WTC11 (cell line): Measurements from ENCODE around the gene SRSF3.

ENCODE experiments used
- ATF1 ChIP-seq: sonication (generic); formaldehyde crosslinking; IDR thresholded peaks from 2 replicates; pipeline ENCODE4 v1.8.1; 2023; ENCODE audit warnings: mild to moderate bottlenecking, moderate library complexity, missing genetic modification reagents
- CDX4 ChIP-seq: fragments of 250-450 bp; sonication (Bioruptor Pico); IDR thresholded peaks from 2 replicates; pipeline ENCODE4 v1.9.0; 2021; ENCODE audit warnings: moderate library complexity, mild to moderate bottlenecking, inconsistent platforms, borderline replicate concordance
- CTCF ChIP-seq: fragments of 200-600 bp; IDR thresholded peaks from 2 replicates; pipeline ENCODE4 v1.8.0; 2022; ENCODE audit warnings: antibody characterized with exemption
- ETV6 ChIP-seq: sonication (generic); formaldehyde crosslinking; IDR thresholded peaks from 2 replicates; pipeline ENCODE4 v1.8.1; 2022; ENCODE audit warnings: mild to moderate bottlenecking, missing genetic modification reagents
- FOXK1 ChIP-seq: sonication (generic); formaldehyde crosslinking; IDR thresholded peaks from 2 replicates; pipeline ENCODE4 v1.8.0; 2022; ENCODE audit warnings: mild to moderate bottlenecking, moderate library complexity, missing genetic modification reagents
- JUN ChIP-seq: sonication (generic); formaldehyde crosslinking; IDR thresholded peaks from 2 replicates; pipeline ENCODE4 v1.8.0; 2023; ENCODE audit warnings: mild to moderate bottlenecking, missing genetic modification reagents
- NFATC4 ChIP-seq: fragments of 250-450 bp; sonication (Bioruptor Pico); IDR thresholded peaks from 2 replicates; pipeline ENCODE4 v1.9.0; 2021; ENCODE audit warnings: mild to moderate bottlenecking
- NR3C1 ChIP-seq: sonication (generic); formaldehyde crosslinking; conservative IDR thresholded peaks from 2 replicates; pipeline ENCODE4 v1.8.1; 2023; ENCODE audit warnings: low read depth, mild to moderate bottlenecking, missing genetic modification reagents
- TCF7 ChIP-seq: sonication (generic); formaldehyde crosslinking; IDR thresholded peaks from 2 replicates; pipeline ENCODE4 v1.8.0; 2022; ENCODE audit warnings: mild to moderate bottlenecking, low read depth, missing genetic modification reagents, moderate library complexity
- TEAD4 ChIP-seq: sonication (generic); formaldehyde crosslinking; IDR thresholded peaks from 2 replicates; pipeline ENCODE4 v1.8.0; 2022; ENCODE audit warnings: mild to moderate bottlenecking, missing genetic modification reagents
- ZNF121 ChIP-seq: sonication (generic); formaldehyde crosslinking; IDR thresholded peaks from 2 replicates; pipeline ENCODE4 v1.8.0; 2023; ENCODE audit warnings: missing genetic modification reagents
- TF ChIP-seq, protein P1 (sequence below): sonication (generic); formaldehyde crosslinking; IDR thresholded peaks from 2 replicates; pipeline ENCODE4 v1.8.1; 2023; ENCODE audit warnings: mild to moderate bottlenecking, missing genetic modification reagents
- TF ChIP-seq, protein P2 (sequence below): sonication (generic); formaldehyde crosslinking; IDR thresholded peaks from 2 replicates; pipeline ENCODE4 v1.8.0; 2022; ENCODE audit warnings: missing genetic modification reagents
- TF ChIP-seq, protein P3 (sequence below): sonication (generic); formaldehyde crosslinking; IDR thresholded peaks from 2 replicates; pipeline ENCODE4 v1.8.1; 2022; ENCODE audit warnings: low read depth, missing genetic modification reagents, borderline replicate concordance

DNA sequence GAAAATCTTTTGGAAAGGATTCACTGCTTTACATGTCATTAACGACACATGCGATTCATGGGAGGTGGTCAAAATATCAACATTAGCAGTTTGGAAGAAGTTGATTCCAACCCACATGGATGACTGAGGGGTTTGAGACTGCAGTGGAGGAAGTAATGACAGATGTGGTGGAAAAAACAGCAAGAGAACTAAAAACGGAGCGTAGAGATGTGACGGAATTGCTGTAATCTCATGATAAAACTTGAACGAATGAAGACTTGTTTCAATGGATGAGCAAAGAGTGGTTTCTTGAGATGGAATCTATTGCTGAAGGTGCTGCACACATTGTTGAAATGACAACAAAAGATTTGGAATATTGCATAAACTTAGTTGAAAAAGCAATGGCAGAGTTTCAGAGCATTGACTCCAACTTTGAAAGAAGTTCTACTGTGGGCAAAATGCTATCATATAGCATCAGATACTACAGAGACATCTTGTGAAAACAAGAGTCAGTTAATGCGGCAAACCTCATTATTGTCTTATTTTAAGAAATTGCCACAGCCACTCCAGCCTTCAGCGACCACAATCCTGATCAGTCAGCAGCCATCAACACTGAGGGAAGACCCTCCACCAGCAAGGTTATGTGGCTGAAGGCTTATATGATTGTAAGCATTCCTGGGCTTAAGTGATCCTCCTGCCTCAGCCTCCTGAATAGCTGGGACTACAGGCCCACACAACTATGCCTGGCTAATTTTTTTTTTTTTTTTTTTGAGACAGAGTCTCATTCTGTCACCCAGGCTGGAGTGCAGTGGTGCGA lies 19.2 kb downstream of the SRSF3 start:
- TF ChIP-seq CTCF (no peak), ATF1 (CRISPR knock-in tag) (no peak), CDX4 (CRISPR knock-in tag) (no peak), TCF7 (CRISPR knock-in tag) (no peak), NFATC4 (no peak), ZNF121 (CRISPR knock-in tag) (no peak), TEAD4 (CRISPR knock-in tag) (no peak), JUN (CRISPR knock-in tag) (no peak), ETV6 (CRISPR knock-in tag) (no peak), NR3C1 (CRISPR knock-in tag) (no peak), FOXK1 (no peak)
- TF ChIP-seq, protein P1, sequence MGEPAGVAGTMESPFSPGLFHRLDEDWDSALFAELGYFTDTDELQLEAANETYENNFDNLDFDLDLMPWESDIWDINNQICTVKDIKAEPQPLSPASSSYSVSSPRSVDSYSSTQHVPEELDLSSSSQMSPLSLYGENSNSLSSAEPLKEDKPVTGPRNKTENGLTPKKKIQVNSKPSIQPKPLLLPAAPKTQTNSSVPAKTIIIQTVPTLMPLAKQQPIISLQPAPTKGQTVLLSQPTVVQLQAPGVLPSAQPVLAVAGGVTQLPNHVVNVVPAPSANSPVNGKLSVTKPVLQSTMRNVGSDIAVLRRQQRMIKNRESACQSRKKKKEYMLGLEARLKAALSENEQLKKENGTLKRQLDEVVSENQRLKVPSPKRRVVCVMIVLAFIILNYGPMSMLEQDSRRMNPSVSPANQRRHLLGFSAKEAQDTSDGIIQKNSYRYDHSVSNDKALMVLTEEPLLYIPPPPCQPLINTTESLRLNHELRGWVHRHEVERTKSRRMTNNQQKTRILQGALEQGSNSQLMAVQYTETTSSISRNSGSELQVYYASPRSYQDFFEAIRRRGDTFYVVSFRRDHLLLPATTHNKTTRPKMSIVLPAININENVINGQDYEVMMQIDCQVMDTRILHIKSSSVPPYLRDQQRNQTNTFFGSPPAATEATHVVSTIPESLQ, result no peak
- TF ChIP-seq, protein P2, sequence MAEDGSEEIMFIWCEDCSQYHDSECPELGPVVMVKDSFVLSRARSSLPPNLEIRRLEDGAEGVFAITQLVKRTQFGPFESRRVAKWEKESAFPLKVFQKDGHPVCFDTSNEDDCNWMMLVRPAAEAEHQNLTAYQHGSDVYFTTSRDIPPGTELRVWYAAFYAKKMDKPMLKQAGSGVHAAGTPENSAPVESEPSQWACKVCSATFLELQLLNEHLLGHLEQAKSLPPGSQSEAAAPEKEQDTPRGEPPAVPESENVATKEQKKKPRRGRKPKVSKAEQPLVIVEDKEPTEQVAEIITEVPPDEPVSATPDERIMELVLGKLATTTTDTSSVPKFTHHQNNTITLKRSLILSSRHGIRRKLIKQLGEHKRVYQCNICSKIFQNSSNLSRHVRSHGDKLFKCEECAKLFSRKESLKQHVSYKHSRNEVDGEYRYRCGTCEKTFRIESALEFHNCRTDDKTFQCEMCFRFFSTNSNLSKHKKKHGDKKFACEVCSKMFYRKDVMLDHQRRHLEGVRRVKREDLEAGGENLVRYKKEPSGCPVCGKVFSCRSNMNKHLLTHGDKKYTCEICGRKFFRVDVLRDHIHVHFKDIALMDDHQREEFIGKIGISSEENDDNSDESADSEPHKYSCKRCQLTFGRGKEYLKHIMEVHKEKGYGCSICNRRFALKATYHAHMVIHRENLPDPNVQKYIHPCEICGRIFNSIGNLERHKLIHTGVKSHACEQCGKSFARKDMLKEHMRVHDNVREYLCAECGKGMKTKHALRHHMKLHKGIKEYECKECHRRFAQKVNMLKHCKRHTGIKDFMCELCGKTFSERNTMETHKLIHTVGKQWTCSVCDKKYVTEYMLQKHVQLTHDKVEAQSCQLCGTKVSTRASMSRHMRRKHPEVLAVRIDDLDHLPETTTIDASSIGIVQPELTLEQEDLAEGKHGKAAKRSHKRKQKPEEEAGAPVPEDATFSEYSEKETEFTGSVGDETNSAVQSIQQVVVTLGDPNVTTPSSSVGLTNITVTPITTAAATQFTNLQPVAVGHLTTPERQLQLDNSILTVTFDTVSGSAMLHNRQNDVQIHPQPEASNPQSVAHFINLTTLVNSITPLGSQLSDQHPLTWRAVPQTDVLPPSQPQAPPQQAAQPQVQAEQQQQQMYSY, result no peak
- TF ChIP-seq, protein P3, sequence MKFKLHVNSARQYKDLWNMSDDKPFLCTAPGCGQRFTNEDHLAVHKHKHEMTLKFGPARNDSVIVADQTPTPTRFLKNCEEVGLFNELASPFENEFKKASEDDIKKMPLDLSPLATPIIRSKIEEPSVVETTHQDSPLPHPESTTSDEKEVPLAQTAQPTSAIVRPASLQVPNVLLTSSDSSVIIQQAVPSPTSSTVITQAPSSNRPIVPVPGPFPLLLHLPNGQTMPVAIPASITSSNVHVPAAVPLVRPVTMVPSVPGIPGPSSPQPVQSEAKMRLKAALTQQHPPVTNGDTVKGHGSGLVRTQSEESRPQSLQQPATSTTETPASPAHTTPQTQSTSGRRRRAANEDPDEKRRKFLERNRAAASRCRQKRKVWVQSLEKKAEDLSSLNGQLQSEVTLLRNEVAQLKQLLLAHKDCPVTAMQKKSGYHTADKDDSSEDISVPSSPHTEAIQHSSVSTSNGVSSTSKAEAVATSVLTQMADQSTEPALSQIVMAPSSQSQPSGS (CRISPR knock-in tag), result no peak
